Keratinocyte (primary cell): ENCODE measurements around the gene NXPE4. TPM values are rescaled to one million over a fixed set of nuclear protein-coding genes. Genes with fewer than 3 reads are reported as not detected.

ENCODE experiments used
- DNase-seq: peaks from one replicate; pipeline ENCODE4 v3.0.0-alpha.2; 2011; ENCODE audit warnings: low read depth, missing footprints, low spot score
- FAIRE-seq: peaks from 2 replicates; lab custom pipeline; 2011; peaks lifted over from hg19 to GRCh38; lab: Jason Lieb, UNC
- H2AFZ ChIP-seq: 2 replicates; pipeline ENCODE4 v1.6.0; 2012; ENCODE audit warnings: low read length, control low read depth, inconsistent platforms; ENCODE audit not compliant: control insufficient read depth
- H3K27ac ChIP-seq: 2 replicates; pipeline ENCODE4 v1.5.1; 2011; ENCODE audit warnings: low read length; ENCODE audit not compliant: control insufficient read depth, insufficient read depth
- H3K27me3 ChIP-seq: 3 replicates; pipeline ENCODE4 v1.6.0; 2011; ENCODE audit warnings: low read length; ENCODE audit not compliant: control insufficient read depth, insufficient read depth; ENCODE audit errors: extremely low read depth
- H3K36me3 ChIP-seq, 2 experiments: 2 replicates in 1 of 2; 3 replicates in 1 of 2; pipeline ENCODE4 v1.5.1; 2011; ENCODE audit warnings: low read length in 2 of 2, mild to moderate bottlenecking in 1 of 2; ENCODE audit not compliant: control insufficient read depth in 2 of 2, insufficient read depth in 2 of 2; ENCODE audit errors: extremely low read depth in 1 of 2
- H3K4me1 ChIP-seq: 3 replicates; pipeline ENCODE4 v1.5.1; 2011; ENCODE audit warnings: low read length; ENCODE audit not compliant: control insufficient read depth, insufficient read depth; ENCODE audit errors: extremely low read depth
- H3K4me2 ChIP-seq: 3 replicates; pipeline ENCODE4 v1.6.0; 2011; ENCODE audit warnings: low read depth, low read length; ENCODE audit not compliant: control insufficient read depth, insufficient read depth; ENCODE audit errors: extremely low read depth
- H3K4me3 ChIP-seq, 3 experiments: fragments of 200-600 bp in 1 of 3; sonication (generic) in 1 of 3; 2 replicates in 2 of 3; 3 replicates in 1 of 3; pipeline ENCODE4 v1.5.1; 2011 to 2016; ENCODE audit warnings: low read length in 3 of 3, mild to moderate bottlenecking in 3 of 3, control low read depth in 2 of 3, inconsistent platforms in 1 of 3, low read depth in 1 of 3, mixed read lengths in 1 of 3, mixed run types in 1 of 3, moderate library complexity in 1 of 3; ENCODE audit not compliant: control insufficient read depth in 2 of 3, insufficient read depth in 2 of 3; ENCODE audit errors: extremely low read depth in 1 of 3
- H3K79me2 ChIP-seq: 2 replicates; pipeline ENCODE4 v1.6.0; 2012; ENCODE audit warnings: low read length; ENCODE audit not compliant: control insufficient read depth, insufficient read depth
- H3K9ac ChIP-seq: 3 replicates; pipeline ENCODE4 v1.6.0; 2011; ENCODE audit warnings: low read length; ENCODE audit not compliant: control insufficient read depth, insufficient read depth; ENCODE audit errors: extremely low read depth
- H3K9me1 ChIP-seq: 3 replicates; pipeline ENCODE4 v1.6.0; 2011; ENCODE audit warnings: low read length; ENCODE audit not compliant: control insufficient read depth, insufficient read depth; ENCODE audit errors: extremely low read depth
- H3K9me3 ChIP-seq: 2 replicates; pipeline ENCODE4 v1.5.1; 2012; ENCODE audit warnings: low read depth, low read length; ENCODE audit not compliant: control insufficient read depth
- H4K20me1 ChIP-seq: 3 replicates; pipeline ENCODE4 v1.6.0; 2011; ENCODE audit warnings: low read length; ENCODE audit not compliant: control insufficient read depth, insufficient read depth; ENCODE audit errors: extremely low read depth
- EZH2 ChIP-seq: IDR thresholded peaks from one replicate; pipeline ENCODE4 v1.6.1; 2012; ENCODE audit warnings: inconsistent platforms, mild to moderate bottlenecking, low read length, moderate library complexity
- dilution Hi-C: fragments of 300-500 bp; cut with MboI; formaldehyde crosslinking; loops from one replicate; pipeline ENCODE4 v1.7.0; 2020; ENCODE audit warnings: low sequenced_read_pairs; ENCODE audit not compliant: extremely low pct_ligation_motif_present
- polyA plus RNA-seq, 5 experiments: library from polyadenylated mRNA; depleted of rRNA in 3 of 5; stranded (reverse) in 3 of 5; stranded (forward) in 1 of 5; unstranded in 1 of 5; fragments of >200 nt; gene quantifications; 1 replicate in 1 of 5; 2 replicates in 3 of 5; 3 replicates in 1 of 5; pipeline versions ENCODE4 v1.2.1 to v1.2.3, GENCODE V29; 2011 to 2012; ENCODE audit warnings: missing spikeins in 2 of 5, low read depth in 1 of 5, low replicate concordance in 1 of 5
- TF ChIP-seq, protein P1 (sequence below), 3 experiments: IDR thresholded peaks in 1 of 3; conservative IDR thresholded peaks in 1 of 3; optimal IDR thresholded peaks in 1 of 3; 2 replicates in 2 of 3; 3 replicates in 1 of 3; pipeline versions ENCODE3 to v1.5.1; 2011; ENCODE audit warnings: low read length in 3 of 3, mild to moderate bottlenecking in 3 of 3, moderate library complexity in 2 of 3, control low read depth in 1 of 3, inconsistent platforms in 1 of 3; ENCODE audit not compliant: insufficient read depth in 2 of 3; ENCODE audit errors: extremely low read depth in 1 of 3

NXPE4 gene
- polyA plus RNA-seq, 1 donor (not counting 4 experiments of a cell fraction or from before 2014, with no cell fraction given), result not detected

DNA sequence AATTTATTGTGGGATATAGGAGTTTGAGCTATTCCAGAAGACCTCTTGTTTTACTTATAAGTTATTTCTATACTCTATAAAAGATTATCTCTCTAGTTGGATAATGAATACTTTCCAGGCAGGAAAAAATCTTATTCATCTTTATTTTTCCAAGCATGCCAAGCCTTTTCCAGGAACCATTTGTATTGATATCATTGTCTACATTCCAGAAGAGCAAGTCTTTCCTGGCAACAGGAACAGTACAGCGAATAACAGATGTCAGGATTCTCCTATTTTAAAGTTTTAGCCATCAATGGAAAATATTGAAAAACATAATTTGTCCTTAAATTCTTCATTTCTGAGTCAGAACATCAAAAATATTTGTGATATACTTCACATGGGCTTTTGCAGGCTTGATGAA, 30.8 kb downstream of the NXPE4 start:
- H3K79me2 ChIP-seq, result no peaks in the 10 kb centered on the region

DNA sequence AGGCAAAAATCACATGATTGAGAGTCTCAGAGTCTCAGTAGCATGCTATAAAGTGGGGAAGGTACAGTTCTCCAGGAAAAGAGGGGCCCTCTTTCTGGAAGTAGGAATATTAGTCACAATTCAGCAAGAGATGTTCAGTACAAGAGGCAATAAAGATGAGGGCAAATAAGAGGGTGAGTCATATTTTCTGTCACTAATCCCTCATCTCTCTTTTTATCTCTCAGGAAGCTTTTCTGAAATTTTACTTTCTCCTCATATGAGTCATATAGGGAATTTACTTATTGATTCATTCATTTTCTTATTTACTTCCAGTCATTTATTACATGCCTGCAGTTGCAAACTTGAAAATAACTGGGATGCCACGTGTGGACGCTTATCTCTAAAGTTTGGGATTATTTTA, 32.5 kb downstream of the NXPE4 start:
- Histone ChIP-seq H3K4me2 (no peak overlapping the region), H3K9me1 (no peaks in the 10 kb centered on the region), H4K20me1 (no peaks in the 10 kb centered on the region), H3K36me3 (no peaks in the 10 kb centered on the region), H2AFZ (no peak overlapping the region), H3K27ac (no peak overlapping the region), H3K4me1 (no peaks in the 10 kb centered on the region), H3K9ac (no peak overlapping the region), H3K27me3 (no peaks in the 10 kb centered on the region), H3K4me3 (no peak overlapping the region), H3K79me2 (no peaks in the 10 kb centered on the region), H3K9me3 (no peaks in the 10 kb centered on the region)
- TF ChIP-seq, protein P1, sequence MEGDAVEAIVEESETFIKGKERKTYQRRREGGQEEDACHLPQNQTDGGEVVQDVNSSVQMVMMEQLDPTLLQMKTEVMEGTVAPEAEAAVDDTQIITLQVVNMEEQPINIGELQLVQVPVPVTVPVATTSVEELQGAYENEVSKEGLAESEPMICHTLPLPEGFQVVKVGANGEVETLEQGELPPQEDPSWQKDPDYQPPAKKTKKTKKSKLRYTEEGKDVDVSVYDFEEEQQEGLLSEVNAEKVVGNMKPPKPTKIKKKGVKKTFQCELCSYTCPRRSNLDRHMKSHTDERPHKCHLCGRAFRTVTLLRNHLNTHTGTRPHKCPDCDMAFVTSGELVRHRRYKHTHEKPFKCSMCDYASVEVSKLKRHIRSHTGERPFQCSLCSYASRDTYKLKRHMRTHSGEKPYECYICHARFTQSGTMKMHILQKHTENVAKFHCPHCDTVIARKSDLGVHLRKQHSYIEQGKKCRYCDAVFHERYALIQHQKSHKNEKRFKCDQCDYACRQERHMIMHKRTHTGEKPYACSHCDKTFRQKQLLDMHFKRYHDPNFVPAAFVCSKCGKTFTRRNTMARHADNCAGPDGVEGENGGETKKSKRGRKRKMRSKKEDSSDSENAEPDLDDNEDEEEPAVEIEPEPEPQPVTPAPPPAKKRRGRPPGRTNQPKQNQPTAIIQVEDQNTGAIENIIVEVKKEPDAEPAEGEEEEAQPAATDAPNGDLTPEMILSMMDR (optimal IDR thresholded peaks at IDR 0.05 in 1 of 3, IDR thresholded peaks at IDR 0.05 in 1 of 3, conservative IDR thresholded peaks at IDR 0.05 in 1 of 3; ENCODE audit: extremely low read depth in 1 of 3, insufficient read depth in 2 of 3, low read length in 3 of 3), result no peak
- TF ChIP-seq EZH2, result no peak
- DNase-seq, result no peak
- dilution Hi-C loops, result no loop called here
- FAIRE-seq, result no peak

More for the DNA sequence above, 30.8 kb downstream of the NXPE4 start:
- dilution Hi-C loops, result no loop called here
- Histone ChIP-seq H3K4me3 (no peak overlapping the region), H3K36me3 (no peaks in the 10 kb centered on the region), H3K27me3 (no peaks in the 10 kb centered on the region), H3K9me3 (no peaks in the 10 kb centered on the region), H4K20me1 (no peaks in the 10 kb centered on the region), H3K27ac (no peak overlapping the region), H3K9me1 (no peaks in the 10 kb centered on the region), H3K4me2 (no peak overlapping the region), H3K4me1 (no peaks in the 10 kb centered on the region), H2AFZ (no peak overlapping the region), H3K9ac (no peak overlapping the region)
- DNase-seq, result no peak
- no peak for FAIRE-seq
- TF ChIP-seq EZH2, result no peak
- TF ChIP-seq, protein P1 (optimal IDR thresholded peaks at IDR 0.05 in 1 of 3, IDR thresholded peaks at IDR 0.05 in 1 of 3, conservative IDR thresholded peaks at IDR 0.05 in 1 of 3; ENCODE audit: extremely low read depth in 1 of 3, insufficient read depth in 2 of 3, low read length in 3 of 3), result no peak
